Measurements from ENCODE around the gene PARP9. TPM values are rescaled to one million over a fixed set of nuclear protein-coding genes. Genes with fewer than 3 reads are reported as not detected.
A peak's percentile ranks its signal among the peaks of the same experiment; 100 is the strongest.

PARP9 gene
- polyA plus RNA-seq, 4 donors, result 20.5 to 36.5 (median 25.2) TPM

DNA sequence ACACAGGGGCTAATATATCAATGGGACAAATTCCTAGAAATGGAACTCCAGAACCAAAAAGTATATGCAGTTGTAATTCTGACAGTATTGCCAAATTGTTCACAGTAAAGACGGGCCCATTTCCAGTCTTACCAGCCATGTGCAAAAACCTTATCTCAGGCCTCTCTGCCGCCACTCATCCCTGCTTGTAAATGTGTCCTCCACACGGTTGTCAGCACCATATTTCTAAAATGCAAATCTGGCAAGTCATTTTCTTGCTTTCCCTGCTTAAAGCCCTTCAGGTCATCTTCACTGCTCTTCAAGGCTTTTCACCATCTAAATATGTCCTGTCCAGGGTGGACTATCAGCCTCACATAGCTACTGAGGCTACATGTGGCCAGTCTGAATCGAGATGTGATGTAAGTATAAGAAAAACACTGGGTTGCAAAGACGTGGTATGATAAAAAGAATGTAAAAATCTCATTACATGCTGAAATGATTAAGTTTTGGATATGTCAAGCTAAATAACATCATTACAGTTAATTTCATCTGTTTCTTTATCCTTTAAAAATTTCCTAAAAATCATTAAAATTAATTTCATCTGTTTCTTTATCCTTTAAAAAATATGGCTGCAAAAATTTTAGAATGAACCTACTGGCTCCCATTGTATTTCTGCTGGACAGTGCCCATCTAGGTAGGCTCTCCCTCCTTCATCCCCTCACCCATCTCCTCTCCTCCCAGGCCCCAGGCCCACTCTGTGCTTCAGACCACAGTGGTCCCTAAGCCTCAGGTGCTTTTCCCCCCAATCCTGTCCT lies 980 bp downstream of the PARP9 start:
- Histone ChIP-seq H3K27ac (ENCODE audit: low read depth in 1 of 3, low read length in 2 of 3) (peak overlapping the region; percentile 93 to 99 (median 98)), H3K4me3 (ENCODE audit: low read depth in 1 of 3, low read length in 3 of 3) (peak overlapping the region; percentile 93 to 99 (median 95)), H3K9me3 (ENCODE audit: control insufficient read depth in 2 of 2, insufficient read depth in 1 of 2, low read depth in 1 of 2, low read length in 1 of 2) (no peaks in the 10 kb centered on the region), H3K4me1 (ENCODE audit: control insufficient read depth in 3 of 3, insufficient read depth in 2 of 3, low read depth in 1 of 3, low read length in 2 of 3) (peaks cover 4 to 22% (median 12%) of the 10 kb centered on the region in 3 donors), H3K36me3 (ENCODE audit: control insufficient read depth in 3 of 3, insufficient read depth in 2 of 3, low read depth in 1 of 3, low read length in 3 of 3) (peaks cover 8 to 25% (median 12%) of the 10 kb centered on the region in 3 donors), H3K27me3 (ENCODE audit: control insufficient read depth in 3 of 3, insufficient read depth in 3 of 3, low read length in 3 of 3) (no peaks in the 10 kb centered on the region)
- 24 to 34% (median 30%) methylated on average over 5 of the region's 5 CpGs for WGBS, 3 donors
- no peak for FAIRE-seq
- no peak for DNase-seq

DNA sequence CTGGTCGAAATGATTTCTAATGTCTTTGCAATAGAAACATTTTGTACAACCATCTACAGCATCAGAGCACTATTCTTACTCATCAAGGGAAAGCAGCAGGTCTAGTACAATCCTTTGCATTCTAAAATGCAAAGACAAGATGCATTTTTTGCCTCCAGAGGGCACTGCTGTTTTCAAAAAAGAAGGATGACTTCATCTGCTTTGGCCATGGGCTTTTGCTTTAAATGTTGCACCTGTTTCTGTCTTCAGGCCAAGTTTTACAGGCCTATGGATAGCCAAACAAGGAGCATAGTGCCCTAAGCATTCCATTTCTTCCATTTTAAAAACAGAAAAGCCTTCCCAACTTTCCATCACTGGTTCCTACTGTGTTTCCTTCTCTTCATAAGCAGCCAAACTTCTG lies 3.4 kb downstream of the PARP9 start:
- no peak for FAIRE-seq
- Histone ChIP-seq H3K9me3 (ENCODE audit: control insufficient read depth in 2 of 2, insufficient read depth in 1 of 2, low read depth in 1 of 2, low read length in 1 of 2) (no peaks in the 10 kb centered on the region), H3K27me3 (ENCODE audit: control insufficient read depth in 3 of 3, insufficient read depth in 3 of 3, low read length in 3 of 3) (no peaks in the 10 kb centered on the region), H3K4me1 (ENCODE audit: control insufficient read depth in 3 of 3, insufficient read depth in 2 of 3, low read depth in 1 of 3, low read length in 2 of 3) (peaks cover 4 to 21% (median 12%) of the 10 kb centered on the region in 3 donors), H3K36me3 (ENCODE audit: control insufficient read depth in 3 of 3, insufficient read depth in 2 of 3, low read depth in 1 of 3, low read length in 3 of 3) (peaks cover 9 to 19% (median 17%) of the 10 kb centered on the region in 3 donors), H3K4me3 (ENCODE audit: low read depth in 1 of 3, low read length in 3 of 3) (no peak overlapping the region), H3K27ac (ENCODE audit: low read depth in 1 of 3, low read length in 2 of 3) (peak overlapping the region in 1 of 3 donors; percentile 1)
- WGBS, 3 donors, result 80 to 87% (median 86%) methylated on average over 1 of the region's 1 CpG
- peak; percentile 72 to 77 for DNase-seq

DNA sequence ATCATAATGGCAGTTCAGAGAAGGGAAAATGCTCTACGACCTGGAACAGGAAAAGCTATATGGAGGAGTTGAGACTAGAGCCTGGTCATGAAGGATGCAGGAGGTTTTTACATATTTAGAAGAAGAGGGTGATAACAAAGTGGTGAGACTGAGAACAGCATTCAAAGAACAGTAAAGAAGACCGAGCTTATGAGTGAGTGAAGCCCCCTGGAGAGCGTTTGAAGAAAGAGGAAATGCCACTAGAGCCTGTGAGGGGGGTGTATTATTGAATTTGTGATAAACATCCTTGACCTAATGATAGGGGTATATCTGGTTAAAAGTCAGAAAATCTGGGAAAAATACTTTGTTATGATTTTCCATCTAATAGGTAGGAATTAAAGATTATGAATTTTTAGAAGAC lies 4.2 kb downstream of the PARP9 start:
- Histone ChIP-seq H3K27me3 (ENCODE audit: control insufficient read depth in 3 of 3, insufficient read depth in 3 of 3, low read length in 3 of 3) (no peaks in the 10 kb centered on the region), H3K4me3 (ENCODE audit: low read depth in 1 of 3, low read length in 3 of 3) (no peak overlapping the region), H3K27ac (ENCODE audit: low read depth in 1 of 3, low read length in 2 of 3) (no peak overlapping the region), H3K9me3 (ENCODE audit: control insufficient read depth in 2 of 2, insufficient read depth in 1 of 2, low read depth in 1 of 2, low read length in 1 of 2) (no peaks in the 10 kb centered on the region), H3K4me1 (ENCODE audit: control insufficient read depth in 3 of 3, insufficient read depth in 2 of 3, low read depth in 1 of 3, low read length in 2 of 3) (peaks cover 2 to 14% (median 9%) of the 10 kb centered on the region in 3 donors), H3K36me3 (ENCODE audit: control insufficient read depth in 3 of 3, insufficient read depth in 2 of 3, low read depth in 1 of 3, low read length in 3 of 3) (peaks cover 17 to 26% (median 22%) of the 10 kb centered on the region in 3 donors)
- 83 to 88% (median 88%) methylated on average over 3 of the region's 3 CpGs for WGBS, 3 donors
- no peak for DNase-seq
- FAIRE-seq, result no peak

DNA sequence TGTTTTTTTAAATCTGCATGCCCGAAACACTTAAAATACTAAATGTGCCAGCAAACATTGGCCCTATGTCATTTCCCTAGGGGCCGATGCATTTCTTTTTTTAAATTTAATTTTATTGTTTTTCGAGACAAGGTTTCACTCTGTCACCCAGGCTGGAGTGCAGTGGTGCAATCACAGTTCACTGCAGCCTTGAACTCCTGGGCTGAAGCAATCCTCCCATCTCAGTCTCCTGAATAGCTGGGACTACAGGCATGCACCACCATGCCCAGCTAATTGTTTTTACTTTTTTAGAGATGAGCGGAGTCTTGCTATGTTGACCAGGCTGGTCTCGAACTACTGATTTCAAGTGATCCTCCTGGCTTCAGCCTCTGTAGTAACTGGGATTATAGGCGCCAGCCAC lies 5.5 kb downstream of the PARP9 start:
- Histone ChIP-seq H3K27ac (ENCODE audit: low read depth in 1 of 3, low read length in 2 of 3) (no peak overlapping the region), H3K27me3 (ENCODE audit: control insufficient read depth in 3 of 3, insufficient read depth in 3 of 3, low read length in 3 of 3) (no peaks in the 10 kb centered on the region), H3K4me3 (ENCODE audit: low read depth in 1 of 3, low read length in 3 of 3) (no peak overlapping the region), H3K4me1 (ENCODE audit: control insufficient read depth in 3 of 3, insufficient read depth in 2 of 3, low read depth in 1 of 3, low read length in 2 of 3) (peaks cover 2 to 14% (median 8%) of the 10 kb centered on the region in 3 donors), H3K9me3 (ENCODE audit: control insufficient read depth in 2 of 2, insufficient read depth in 1 of 2, low read depth in 1 of 2, low read length in 1 of 2) (no peaks in the 10 kb centered on the region), H3K36me3 (ENCODE audit: control insufficient read depth in 3 of 3, insufficient read depth in 2 of 3, low read depth in 1 of 3, low read length in 3 of 3) (peaks cover 19 to 32% (median 22%) of the 10 kb centered on the region in 3 donors)
- DNase-seq, result no peak
- WGBS, 3 donors, result 94 to 96% (median 95%) methylated on average over 6 of the region's 6 CpGs
- no peak for FAIRE-seq

DNA sequence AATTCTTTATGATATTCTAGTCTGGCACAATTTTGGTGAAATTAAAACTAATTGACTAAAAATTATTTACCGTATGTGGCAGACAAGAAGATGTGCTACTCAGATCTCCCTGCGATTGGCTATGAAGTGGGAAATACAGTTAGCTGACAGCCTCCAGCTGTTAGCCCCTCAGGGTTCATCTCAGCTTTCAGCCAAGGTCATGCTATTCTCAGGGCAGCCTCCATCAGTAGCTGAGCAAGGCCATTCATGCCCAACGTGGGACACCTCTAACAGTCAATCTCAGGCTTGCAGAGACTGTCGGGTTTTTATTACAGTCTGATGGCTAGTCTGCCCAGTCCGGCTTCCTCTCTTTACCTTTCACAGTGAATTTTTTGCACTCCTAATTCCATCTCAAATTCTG lies 6.7 kb downstream of the PARP9 start:
- 87 to 94% (median 93%) methylated on average over 5 of the region's 5 CpGs for WGBS, 3 donors
- no peak for FAIRE-seq
- peaks cover 19 to 32% (median 22%) of the 10 kb centered on the region in 3 donors for H3K36me3 ChIP-seq (ENCODE audit: control insufficient read depth in 3 of 3, insufficient read depth in 2 of 3, low read depth in 1 of 3, low read length in 3 of 3)

DNA sequence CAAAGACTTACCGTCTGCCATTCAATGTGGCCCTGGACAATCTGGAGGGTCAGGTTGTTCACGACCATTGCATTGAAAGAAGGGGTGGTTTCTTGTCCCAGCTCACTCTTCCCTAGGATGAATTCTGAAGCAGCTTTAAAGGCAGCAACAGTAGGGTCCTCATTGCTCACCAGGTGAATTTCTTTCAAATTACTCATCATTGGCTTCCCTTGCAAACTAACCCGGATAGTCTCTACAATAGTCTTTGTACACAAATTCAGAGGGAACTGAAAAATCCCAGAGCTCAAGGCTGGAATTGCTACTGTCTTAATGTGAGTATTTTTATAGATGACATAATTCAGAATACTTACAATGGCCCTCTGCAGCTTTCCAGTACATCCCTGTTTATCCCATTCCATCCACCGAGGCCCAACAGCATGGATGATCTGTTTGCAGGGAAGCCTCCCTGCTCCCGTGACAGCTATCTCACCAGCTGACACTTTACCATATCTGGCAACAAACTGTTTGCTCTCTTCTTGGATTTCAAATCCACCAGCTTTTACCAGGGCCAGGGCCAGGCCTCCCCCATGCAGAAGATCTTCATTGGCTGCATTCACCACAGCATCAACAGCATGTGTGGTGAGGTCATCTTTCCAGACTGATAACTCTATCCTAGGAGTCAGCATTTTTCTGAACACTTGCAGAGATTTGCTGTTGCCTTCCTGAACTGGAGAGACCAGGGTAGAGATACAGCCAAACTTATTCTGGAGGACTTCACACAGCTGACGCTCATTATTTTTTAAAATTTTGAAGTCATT lies 8.6 kb downstream of the PARP9 start:
- no peak overlapping the region for H3K27ac ChIP-seq (ENCODE audit: low read depth in 1 of 3, low read length in 2 of 3)
- FAIRE-seq (no peak), DNase-seq (no peak)
- H3K36me3 ChIP-seq (ENCODE audit: control insufficient read depth in 3 of 3, insufficient read depth in 2 of 3, low read depth in 1 of 3, low read length in 3 of 3), result peaks cover 25 to 44% (median 29%) of the 10 kb centered on the region in 3 donors
- H3K9me3 ChIP-seq (ENCODE audit: control insufficient read depth in 2 of 2, insufficient read depth in 1 of 2, low read depth in 1 of 2, low read length in 1 of 2), result no peaks in the 10 kb centered on the region
- H3K4me3 ChIP-seq (ENCODE audit: low read depth in 1 of 3, low read length in 3 of 3), result no peak overlapping the region
- H3K4me1 ChIP-seq (ENCODE audit: control insufficient read depth in 3 of 3, insufficient read depth in 2 of 3, low read depth in 1 of 3, low read length in 2 of 3), result no peaks in the 10 kb centered on the region
- WGBS, 3 donors, result 91 to 92% (median 92%) methylated on average over 6 of the region's 6 CpGs
- H3K27me3 ChIP-seq (ENCODE audit: control insufficient read depth in 3 of 3, insufficient read depth in 3 of 3, low read length in 3 of 3), result no peaks in the 10 kb centered on the region

More for the DNA sequence above, 6.7 kb downstream of the PARP9 start:
- no peak for DNase-seq
- Histone ChIP-seq H3K27me3 (ENCODE audit: control insufficient read depth in 3 of 3, insufficient read depth in 3 of 3, low read length in 3 of 3) (no peaks in the 10 kb centered on the region), H3K27ac (ENCODE audit: low read depth in 1 of 3, low read length in 2 of 3) (no peak overlapping the region), H3K4me3 (ENCODE audit: low read depth in 1 of 3, low read length in 3 of 3) (no peak overlapping the region), H3K9me3 (ENCODE audit: control insufficient read depth in 2 of 2, insufficient read depth in 1 of 2, low read depth in 1 of 2, low read length in 1 of 2) (no peaks in the 10 kb centered on the region), H3K4me1 (ENCODE audit: control insufficient read depth in 3 of 3, insufficient read depth in 2 of 3, low read depth in 1 of 3, low read length in 2 of 3) (peaks cover 0 to 7% (median 2%) of the 10 kb centered on the region in 3 donors)

DNA sequence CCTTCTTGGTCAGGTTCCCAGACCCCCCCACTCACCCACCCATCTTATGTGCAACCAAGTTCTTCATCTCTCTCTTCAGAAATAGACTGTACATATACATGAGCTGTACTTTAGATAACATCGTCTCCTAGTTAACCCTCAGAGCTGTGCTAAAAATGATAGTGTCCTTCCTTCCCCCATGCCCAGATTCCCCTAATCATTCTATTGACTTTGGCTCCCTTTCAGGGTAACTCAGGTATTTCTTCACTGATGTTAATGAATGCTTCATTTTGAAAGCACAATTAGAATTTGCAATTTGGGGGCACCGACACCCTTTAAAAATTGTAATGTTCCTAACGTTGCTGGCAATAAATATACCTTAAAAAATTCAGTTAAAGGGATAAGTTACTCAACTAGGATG lies 10.9 kb downstream of the PARP9 start:
- FAIRE-seq (no peak), DNase-seq (no peak)
- no peaks in the 10 kb centered on the region for H3K4me1 ChIP-seq (ENCODE audit: control insufficient read depth in 3 of 3, insufficient read depth in 2 of 3, low read depth in 1 of 3, low read length in 2 of 3)
- 61 to 85% (median 76%) methylated on average over 3 of the region's 3 CpGs for WGBS, 3 donors
- no peak overlapping the region for H3K27ac ChIP-seq (ENCODE audit: low read depth in 1 of 3, low read length in 2 of 3)
- no peaks in the 10 kb centered on the region for H3K9me3 ChIP-seq (ENCODE audit: control insufficient read depth in 2 of 2, insufficient read depth in 1 of 2, low read depth in 1 of 2, low read length in 1 of 2)
- no peak overlapping the region for H3K4me3 ChIP-seq (ENCODE audit: low read depth in 1 of 3, low read length in 3 of 3)
- H3K36me3 ChIP-seq (ENCODE audit: control insufficient read depth in 3 of 3, insufficient read depth in 2 of 3, low read depth in 1 of 3, low read length in 3 of 3), result peaks cover 22 to 41% (median 28%) of the 10 kb centered on the region in 3 donors
- H3K27me3 ChIP-seq (ENCODE audit: control insufficient read depth in 3 of 3, insufficient read depth in 3 of 3, low read length in 3 of 3), result no peaks in the 10 kb centered on the region

DNA sequence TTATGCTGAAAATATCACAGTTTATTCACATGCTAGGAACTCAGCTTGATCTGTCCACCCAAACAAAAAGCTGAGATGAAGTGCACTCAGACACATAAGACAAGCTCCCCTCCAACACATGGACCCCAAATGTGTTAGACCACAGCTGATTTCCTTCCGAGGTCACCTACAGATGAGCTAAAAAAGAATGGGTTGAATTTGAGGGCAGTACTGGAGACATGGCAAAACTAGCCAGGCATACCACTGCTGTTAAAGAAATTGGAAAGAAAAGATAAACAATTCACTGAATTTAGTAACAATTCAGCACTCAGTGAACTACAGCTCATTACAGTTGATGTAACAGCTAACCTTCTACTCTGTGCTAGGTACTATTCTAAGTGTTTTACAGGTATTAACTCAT lies 15.5 kb downstream of the PARP9 start:
- DNase-seq, result no peak
- FAIRE-seq, result no peak
- H3K4me3 ChIP-seq (ENCODE audit: low read depth in 1 of 3, low read length in 3 of 3), result no peak overlapping the region
- no peaks in the 10 kb centered on the region for H3K27me3 ChIP-seq (ENCODE audit: control insufficient read depth in 3 of 3, insufficient read depth in 3 of 3, low read length in 3 of 3)
- H3K36me3 ChIP-seq (ENCODE audit: control insufficient read depth in 3 of 3, insufficient read depth in 2 of 3, low read depth in 1 of 3, low read length in 3 of 3), result peaks cover 13 to 30% (median 19%) of the 10 kb centered on the region in 3 donors
- no peaks in the 10 kb centered on the region for H3K9me3 ChIP-seq (ENCODE audit: control insufficient read depth in 2 of 2, insufficient read depth in 1 of 2, low read depth in 1 of 2, low read length in 1 of 2)
- 92 to 97% (median 97%) methylated on average over 1 of the region's 1 CpG for WGBS, 3 donors
- H3K4me1 ChIP-seq (ENCODE audit: control insufficient read depth in 3 of 3, insufficient read depth in 2 of 3, low read depth in 1 of 3, low read length in 2 of 3), result no peaks in the 10 kb centered on the region
- no peak overlapping the region for H3K27ac ChIP-seq (ENCODE audit: low read depth in 1 of 3, low read length in 2 of 3)
